IMR-90 (cell line): Measurements from ENCODE around the gene PHEX. TPM values are rescaled to one million over a fixed set of nuclear protein-coding genes. Genes with fewer than 3 reads are reported as not detected.

Source experiments
- ATAC-seq: fragments of 200-7000 bp; cut with Tn5 transposase; 2 replicates; pipeline ENCODE4 v1.9.1; 2020; ENCODE audit warnings: low read depth, mild to moderate bottlenecking, moderate library complexity
- BruUV-seq: library from RNA; stranded (reverse); fragments of 400-500 nt; replicated peaks from 2 replicates; lab custom pipeline; 2021; lab: Mats Ljungman, UMichigan
- CTCF ChIA-PET: fragments of 300-600 bp; formaldehyde crosslinking; extraction: SDS; loops from one replicate; lab custom pipeline; 2021; ENCODE audit warnings: antibody characterized with exemption; lab: Yijun Ruan, JAX
- POLR2A ChIA-PET: fragments of 300-600 bp; sonication (Branson Sonifier 250); formaldehyde crosslinking; loops from one replicate; lab custom pipeline; 2022; ENCODE audit warnings: antibody characterized with exemption; ENCODE audit not compliant: unreplicated experiment; lab: Charles Lee
- DNase-seq: peaks from one replicate; pipeline ENCODE4 v3.0.0; 2013
- H2AFZ ChIP-seq: replicated peaks from 2 replicates; pipeline ENCODE3; 2013; ENCODE audit warnings: low read length, mild to moderate bottlenecking; ENCODE audit not compliant: poor library complexity
- H2AK5ac ChIP-seq: 2 replicates; pipeline ENCODE4 v1.6.1; 2013; ENCODE audit warnings: low read depth, low read length, inconsistent platforms
- H2AK9ac ChIP-seq: replicated peaks from 2 replicates; pipeline ENCODE3; 2013; ENCODE audit warnings: mild to moderate bottlenecking, low read depth, low read length, moderate library complexity; ENCODE audit not compliant: poor library complexity
- H2BK120ac ChIP-seq: 2 replicates; pipeline ENCODE4 v1.6.1; 2013; ENCODE audit warnings: low read depth, low read length, inconsistent platforms
- H2BK15ac ChIP-seq: 3 replicates; pipeline ENCODE4 v1.6.1; 2013; ENCODE audit warnings: low read depth, low read length, inconsistent platforms
- H2BK20ac ChIP-seq: 2 replicates; pipeline ENCODE4 v1.6.1; 2013; ENCODE audit warnings: low read depth, mild to moderate bottlenecking, inconsistent platforms, low read length, moderate library complexity
- H2BK5ac ChIP-seq: 2 replicates; pipeline ENCODE4 v1.6.1; 2013; ENCODE audit warnings: mild to moderate bottlenecking, low read depth, low read length, inconsistent platforms; ENCODE audit not compliant: poor library complexity, severe bottlenecking
- H3K14ac ChIP-seq: replicated peaks from 2 replicates; pipeline ENCODE4 v1.6.1; 2013; ENCODE audit warnings: low read depth, low read length, inconsistent platforms
- H3K18ac ChIP-seq: 2 replicates; pipeline ENCODE4 v1.6.1; 2013; ENCODE audit warnings: low read depth, low read length, control low read depth
- H3K23ac ChIP-seq: 2 replicates; pipeline ENCODE4 v1.6.1; 2013; ENCODE audit warnings: low read depth, low read length, inconsistent platforms
- H3K27ac ChIP-seq: 2 replicates; pipeline ENCODE4 v1.5.1; 2013; ENCODE audit warnings: mild to moderate bottlenecking, control low read depth, low read length; ENCODE audit not compliant: insufficient read depth
- H3K27me3 ChIP-seq: 2 replicates; pipeline ENCODE4 v1.6.1; 2013; ENCODE audit warnings: low read length; ENCODE audit not compliant: control insufficient read depth, insufficient read depth
- H3K36me3 ChIP-seq: 2 replicates; pipeline ENCODE4 v1.6.1; 2013; ENCODE audit warnings: low read length, mixed read lengths; ENCODE audit not compliant: control insufficient read depth, insufficient read depth
- H3K4ac ChIP-seq: 2 replicates; pipeline ENCODE4 v1.6.1; 2013; ENCODE audit warnings: low read depth, low read length, inconsistent platforms
- H3K4me1 ChIP-seq: 2 replicates; pipeline ENCODE4 v1.6.1; 2013; ENCODE audit warnings: low read length, mixed read lengths; ENCODE audit not compliant: control insufficient read depth, insufficient read depth
- H3K4me2 ChIP-seq: 2 replicates; pipeline ENCODE4 v1.6.1; 2013; ENCODE audit warnings: low read depth, mild to moderate bottlenecking, control low read depth, low read length, moderate library complexity
- H3K4me3 ChIP-seq: 2 replicates; pipeline ENCODE4 v1.5.1; 2013; ENCODE audit warnings: low read depth, mild to moderate bottlenecking, control low read depth, low read length, moderate library complexity; ENCODE audit not compliant: insufficient read depth
- H3K56ac ChIP-seq: 2 replicates; pipeline ENCODE4 v1.6.1; 2013; ENCODE audit warnings: low read length, inconsistent platforms; ENCODE audit not compliant: insufficient read depth; ENCODE audit errors: extremely low read depth
- H3K79me1 ChIP-seq, 2 experiments: 2 replicates each; pipeline ENCODE4 v1.6.1; 2013; ENCODE audit warnings: low read length in 2 of 2, inconsistent platforms in 1 of 2, low read depth in 1 of 2
- H3K9ac ChIP-seq: 2 replicates; pipeline ENCODE4 v1.6.1; 2013; ENCODE audit warnings: low read depth, low read length, control low read depth
- H3K9me1 ChIP-seq: 2 replicates; pipeline ENCODE4 v1.6.1; 2013; ENCODE audit warnings: low read length, inconsistent platforms; ENCODE audit not compliant: insufficient read depth
- H3K9me3 ChIP-seq: 2 replicates; pipeline ENCODE4 v1.6.1; 2013; ENCODE audit warnings: low read length; ENCODE audit not compliant: control insufficient read depth, insufficient read depth
- H4K20me1 ChIP-seq: 2 replicates; pipeline ENCODE4 v1.6.1; 2013; ENCODE audit warnings: low read length, inconsistent platforms; ENCODE audit not compliant: insufficient read depth
- H4K5ac ChIP-seq: 2 replicates; pipeline ENCODE4 v1.6.1; 2013; ENCODE audit warnings: mild to moderate bottlenecking, low read depth, low read length, control low read depth
- H4K8ac ChIP-seq, 2 experiments: 2 replicates each; pipeline ENCODE4 v1.6.1; 2013; ENCODE audit warnings: low read depth in 2 of 2, low read length in 2 of 2, control low read depth in 1 of 2, inconsistent platforms in 1 of 2
- H4K91ac ChIP-seq: 2 replicates; pipeline ENCODE4 v1.6.1; 2013; ENCODE audit warnings: low read depth, low read length, inconsistent platforms; ENCODE audit not compliant: insufficient read depth
- BHLHE40 ChIP-seq: fragments of 150-350 bp; IDR thresholded peaks from 2 replicates; pipeline ENCODE4 v1.6.1; 2016; ENCODE audit warnings: mild to moderate bottlenecking, low read depth, low read length
- CEBPB ChIP-seq: IDR thresholded peaks from 2 replicates; pipeline ENCODE4 v1.6.1; 2012; ENCODE audit warnings: low read depth, low read length, improper control_type of control experiment
- CHD1 ChIP-seq: IDR thresholded peaks from 2 replicates; pipeline ENCODE4 v1.6.1; 2012; ENCODE audit warnings: low read depth, low read length, improper control_type of control experiment
- CTCF ChIP-seq: conservative IDR thresholded peaks from 2 replicates; pipeline ENCODE4 v1.5.1; 2012; ENCODE audit warnings: mild to moderate bottlenecking, low read depth, low read length, improper control_type of control experiment
- FOS ChIP-seq: fragments of 150-350 bp; IDR thresholded peaks from 2 replicates; pipeline ENCODE4 v1.6.1; 2016; ENCODE audit warnings: low read depth, low read length
- MAFK ChIP-seq: IDR thresholded peaks from 2 replicates; pipeline ENCODE4 v1.6.1; 2012; ENCODE audit warnings: low read depth, low read length, improper control_type of control experiment
- MAZ ChIP-seq: IDR thresholded peaks from 2 replicates; pipeline ENCODE4 v1.6.1; 2012; ENCODE audit warnings: low read depth, mild to moderate bottlenecking, low read length, improper control_type of control experiment, moderate library complexity, borderline replicate concordance
- MXI1 ChIP-seq: IDR thresholded peaks from 2 replicates; pipeline ENCODE4 v1.6.1; 2012; ENCODE audit warnings: low read depth, mild to moderate bottlenecking, low read length, moderate library complexity, borderline replicate concordance
- NFE2L2 ChIP-seq: fragments of 150-350 bp; IDR thresholded peaks from 2 replicates; pipeline ENCODE4 v1.6.1; 2016; ENCODE audit warnings: low read depth, mild to moderate bottlenecking, low read length
- POLR2A ChIP-seq: IDR thresholded peaks from 2 replicates; pipeline ENCODE4 v1.6.1; 2012; ENCODE audit warnings: mild to moderate bottlenecking, low read depth, low read length
- RAD21 ChIP-seq: IDR thresholded peaks from 2 replicates; pipeline ENCODE4 v1.6.1; 2012; ENCODE audit warnings: low read length, improper control_type of control experiment
- RCOR1 ChIP-seq: IDR thresholded peaks from 2 replicates; pipeline ENCODE4 v1.6.1; 2012; ENCODE audit warnings: mild to moderate bottlenecking, low read length, improper control_type of control experiment; ENCODE audit not compliant: insufficient replicate concordance
- RFX5 ChIP-seq: IDR thresholded peaks from 2 replicates; pipeline ENCODE4 v1.8.0; 2012; ENCODE audit warnings: low read depth, mild to moderate bottlenecking, low read length, moderate library complexity
- SMC3 ChIP-seq: fragments of 150-350 bp; IDR thresholded peaks from 2 replicates; pipeline ENCODE4 v1.6.1; 2016; ENCODE audit warnings: low read depth, mild to moderate bottlenecking, antibody characterized with exemption, low read length, moderate library complexity
- USF2 ChIP-seq: fragments of 150-350 bp; IDR thresholded peaks from 2 replicates; pipeline ENCODE4 v1.6.1; 2017; ENCODE audit warnings: mild to moderate bottlenecking, antibody characterized with exemption, low read length, low read depth
- WGBS, 2 experiments: methylation state at CpG; one replicate each; pipeline versions ENCODE4 v1.1.5 to v1.1.7; 2013; ENCODE audit warnings: missing lambda C conversion rate in 2 of 2; ENCODE audit not compliant: insufficient read length in 1 of 2; ENCODE audit errors: extremely low coverage in 2 of 2; 5-methylcytosine and 5-hydroxymethylcytosine counted together
- dilution Hi-C: fragments of 300-500 bp; cut with HindIII; formaldehyde crosslinking; loops from one replicate; pipeline ENCODE4 v1.14.3; 2018; ENCODE audit warnings: low sequenced_read_pairs; ENCODE audit not compliant: unreplicated experiment
- in situ Hi-C: fragments of 300-500 bp; cut with MboI; formaldehyde crosslinking; loops from 3 replicates; pipeline ENCODE4 v1.14.3; 2019; ENCODE audit warnings: low sequenced_read_pairs, inconsistent platforms, mixed read lengths
- intact Hi-C: fragments of 100-400 bp; cut with micrococcal nuclease; formaldehyde crosslinking; loops from 2 replicates; pipeline ENCODE4 v1.10.0; 2022
- polyA plus RNA-seq, 3 experiments: library from polyadenylated mRNA; depleted of rRNA; stranded (reverse); fragments of >200 nt; gene quantifications; 2 replicates each; pipeline ENCODE4 v1.2.3, GENCODE V29; 2012; ENCODE audit warnings: low replicate concordance in 1 of 3
- total RNA-seq: library from RNA; depleted of rRNA; stranded (reverse); fragments of >200 nt; gene quantifications from 2 replicates; pipeline ENCODE4 v1.2.3, GENCODE V29; 2012
- TF ChIP-seq, protein P1 (sequence below): fragments of 150-350 bp; IDR thresholded peaks from 2 replicates; pipeline ENCODE4 v1.6.1; 2016; ENCODE audit warnings: low read depth, mild to moderate bottlenecking, low read length, moderate library complexity, borderline replicate concordance

PHEX gene
- total and polyA plus RNA-seq, 2 of the 4 experiments (the other 2 are of a cell fraction) = 0.10 to 0.18 TPM

DNA sequence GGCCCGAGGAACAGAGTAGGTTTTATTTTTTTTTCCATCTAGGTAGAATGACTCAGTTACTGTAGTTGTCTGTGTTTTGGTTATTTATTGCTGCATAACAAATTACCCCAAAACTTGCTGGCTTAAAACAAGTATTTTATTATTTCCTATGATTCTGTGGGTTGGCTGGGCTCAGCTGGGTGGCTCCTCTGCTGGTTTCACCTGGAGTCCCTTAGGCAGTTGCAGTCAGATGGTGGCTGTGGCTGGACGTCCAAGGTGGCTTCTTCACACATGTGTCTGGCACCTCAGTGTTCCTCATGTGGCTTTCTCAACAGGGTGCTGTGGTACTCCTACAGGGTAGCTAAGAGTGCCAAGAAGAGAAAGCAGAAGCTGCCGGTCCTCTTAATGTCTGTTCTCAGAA lies 115.8 kb downstream of the PHEX start:
- Histone ChIP-seq H3K9me3 (no peaks in the 10 kb centered on the region), H3K4me3 (no peak overlapping the region), H3K27me3 (no peaks in the 10 kb centered on the region), H2BK15ac (no peak overlapping the region), H3K4ac (no peak overlapping the region), H2AK5ac (no peak overlapping the region), H3K9ac (no peak overlapping the region), H3K4me1 (no peaks in the 10 kb centered on the region), H4K8ac (no peak overlapping the region), H4K20me1 (no peaks in the 10 kb centered on the region), H4K91ac (no peak overlapping the region), H3K36me3 (no peaks in the 10 kb centered on the region), H2BK120ac (no peak overlapping the region), H3K27ac (no peak overlapping the region), H3K14ac (no peak overlapping the region), H2BK5ac (no peak overlapping the region), H2AK9ac (no peak overlapping the region), H4K5ac (no peak overlapping the region), H3K23ac (no peak overlapping the region), H3K18ac (no peak overlapping the region), H2AFZ (no peak overlapping the region), H3K4me2 (no peak overlapping the region), H2BK20ac (no peak overlapping the region), H3K56ac (no peak overlapping the region), H3K9me1 (no peaks in the 10 kb centered on the region), H3K79me1 (no peaks in the 10 kb centered on the region)
- dilution Hi-C loops (no loop called here), in situ Hi-C loops (no loop called here), intact Hi-C loops (no loop called here)
- ChIA-PET POLR2A (interaction anchor here (0.6 kb wide), 1 partner anchor 49 kb away, joined by 4 read pairs; no protein-coding TSS in a partner anchor), CTCF (no interaction called here)
- BruUV-seq = no TSS peak
- TF ChIP-seq MAFK (no peak), CTCF (no peak), RCOR1 (no peak), NFE2L2 (no peak), RFX5 (no peak), FOS (no peak), POLR2A (no peak), RAD21 (no peak), MAZ (no peak), SMC3 (no peak), CEBPB (no peak), MXI1 (no peak), USF2 (no peak), BHLHE40 (no peak), CHD1 (no peak)
- TF ChIP-seq, protein P1, sequence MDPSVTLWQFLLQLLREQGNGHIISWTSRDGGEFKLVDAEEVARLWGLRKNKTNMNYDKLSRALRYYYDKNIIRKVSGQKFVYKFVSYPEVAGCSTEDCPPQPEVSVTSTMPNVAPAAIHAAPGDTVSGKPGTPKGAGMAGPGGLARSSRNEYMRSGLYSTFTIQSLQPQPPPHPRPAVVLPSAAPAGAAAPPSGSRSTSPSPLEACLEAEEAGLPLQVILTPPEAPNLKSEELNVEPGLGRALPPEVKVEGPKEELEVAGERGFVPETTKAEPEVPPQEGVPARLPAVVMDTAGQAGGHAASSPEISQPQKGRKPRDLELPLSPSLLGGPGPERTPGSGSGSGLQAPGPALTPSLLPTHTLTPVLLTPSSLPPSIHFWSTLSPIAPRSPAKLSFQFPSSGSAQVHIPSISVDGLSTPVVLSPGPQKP = no peak
- WGBS, 2 experiments = 80% methylated on average over 1 of the region's 3 CpGs; no CpG with 5 or more reads in 1 of the 2 experiments
- no peak for DNase-seq
- no peak for ATAC-seq
